Measurements from ENCODE around the gene ASTN2. TPM values are rescaled to one million over a fixed set of nuclear protein-coding genes. Genes with fewer than 3 reads are reported as not detected.

Gene ASTN2
- total RNA-seq, 4 donors from 2014 or later, result 3.0 to 7.0 (median 5.2) TPM

- intact Hi-C loops (cut with DNase I; ENCODE audit: low total_unique reads) (no loop called here), in situ Hi-C loops (cut with MboI; ENCODE audit: low pct_ligation_motif_present in 1 of 4, low pct_unique_long_range_greater_than_20kb in 1 of 4, low sequenced_read_pairs in 3 of 4) (no loop called here)
- Histone ChIP-seq H3K9me3 (no peaks in the 10 kb centered on the region), H3K4me3 (no peak overlapping the region), H3K36me3 (no peaks in the 10 kb centered on the region), H3K27ac (no peak overlapping the region), H3K27me3 (no peaks in the 10 kb centered on the region), H3K4me1 (peaks cover 0 to 6% (median 0%) of the 10 kb centered on the region in 4 donors)
- TF ChIP-seq CTCF (IDR thresholded peaks at IDR 0.05) (no peak), EP300 (IDR thresholded peaks at IDR 0.05; ENCODE audit: low read depth) (no peak)
- DNase-seq, result no peak
- 71 to 82% methylated on average over 6 to 8 of the region's 8 CpGs for WGBS, 2 donors (ENCODE audit: low coverage in 1 of 2)
These were observed 931.0 kb downstream of the ASTN2 start for GRCh38 chr9:116483622-116484491.

- DNase-seq, result no peak
- no peak overlapping the region for H3K27ac ChIP-seq
- peaks cover 0 to 6% (median 0%) of the 10 kb centered on the region in 4 donors for H3K4me1 ChIP-seq
- intact Hi-C loops (cut with DNase I; ENCODE audit: low total_unique reads) (no loop called here), in situ Hi-C loops (cut with MboI; ENCODE audit: low pct_ligation_motif_present in 1 of 4, low pct_unique_long_range_greater_than_20kb in 1 of 4, low sequenced_read_pairs in 3 of 4) (no loop called here)
- no peaks in the 10 kb centered on the region for H3K36me3 ChIP-seq
- no peaks in the 10 kb centered on the region for H3K27me3 ChIP-seq
- WGBS, 2 donors (ENCODE audit: low coverage in 1 of 2), result 93% methylated on average over 1 of the region's 1 CpG; no CpG with 5 or more reads in 1 of the 2 donors
- no peak overlapping the region for H3K4me3 ChIP-seq
- TF ChIP-seq EP300 (IDR thresholded peaks at IDR 0.05; ENCODE audit: low read depth), result no peak
- no peaks in the 10 kb centered on the region for H3K9me3 ChIP-seq
These were observed 932.1 kb downstream of the ASTN2 start for GRCh38 chr9:116482740-116483139.

- H3K27me3 ChIP-seq, result no peaks in the 10 kb centered on the region
- WGBS, 2 donors (ENCODE audit: low coverage in 1 of 2), result 86% methylated on average over 4 of the region's 4 CpGs; no CpG with 5 or more reads in 1 of the 2 donors
- in situ Hi-C loops (cut with MboI; ENCODE audit: low pct_ligation_motif_present in 1 of 4, low pct_unique_long_range_greater_than_20kb in 1 of 4, low sequenced_read_pairs in 3 of 4) (no loop called here), intact Hi-C loops (cut with DNase I; ENCODE audit: low total_unique reads) (no loop called here)
- H3K9me3 ChIP-seq, result no peaks in the 10 kb centered on the region
- no peak overlapping the region for H3K27ac ChIP-seq
- no peak overlapping the region for H3K4me3 ChIP-seq
- TF ChIP-seq EP300 (IDR thresholded peaks at IDR 0.05; ENCODE audit: low read depth), result no peak
- TF ChIP-seq POLR2A (IDR thresholded peaks at IDR 0.05), result no peak
- TF ChIP-seq CTCF (IDR thresholded peaks at IDR 0.05), result no peak
- no peak for TF ChIP-seq POLR2AphosphoS5 (IDR thresholded peaks at IDR 0.05)
- DNase-seq, result no peak
- H3K4me1 ChIP-seq, result peaks cover 0 to 6% (median 0%) of the 10 kb centered on the region in 4 donors
- no peaks in the 10 kb centered on the region for H3K36me3 ChIP-seq
These were observed 934.2 kb downstream of the ASTN2 start for GRCh38 chr9:116480700-116481099.

- Histone ChIP-seq H3K36me3 (no peaks in the 10 kb centered on the region), H3K9me3 (no peaks in the 10 kb centered on the region), H3K4me3 (no peak overlapping the region), H3K27me3 (no peaks in the 10 kb centered on the region), H3K27ac (no peak overlapping the region), H3K4me1 (peaks cover 0 to 6% (median 0%) of the 10 kb centered on the region in 4 donors)
- in situ Hi-C loops (cut with MboI; ENCODE audit: low pct_ligation_motif_present in 1 of 4, low pct_unique_long_range_greater_than_20kb in 1 of 4, low sequenced_read_pairs in 3 of 4), result no loop called here
- no peak for DNase-seq
- intact Hi-C loops (cut with DNase I; ENCODE audit: low total_unique reads), result no loop called here
- TF ChIP-seq EP300 (IDR thresholded peaks at IDR 0.05; ENCODE audit: low read depth), result no peak
- no peak for TF ChIP-seq POLR2A (IDR thresholded peaks at IDR 0.05)
- no peak for TF ChIP-seq CTCF (IDR thresholded peaks at IDR 0.05)
- no peak for TF ChIP-seq POLR2AphosphoS5 (IDR thresholded peaks at IDR 0.05)
These were observed 934.9 kb downstream of the ASTN2 start for GRCh38 chr9:116479967-116480366.

Measured in transverse colon (tissue), 4 donors.